Hematopoietic multipotent progenitor cell treated with erythropoietin and hydrocortisone succinate and interleukin-3 and kit ligand, for 15 days (in vitro differentiated cells): ENCODE results near the gene EXOC3.
"Not testable (repeated sequence)": the region's sequence is repeated elsewhere in the genome, so short reads cannot be mapped to it uniquely, and the experiment has no call there.

Experiments used
- DNase-seq: peaks from one replicate; pipeline ENCODE4 v3.0.0-alpha.2; 2015; ENCODE audit warnings: low spot score

Gene EXOC3

GRCh38 chr5:504326-505154 lies 61.6 kb downstream of the EXOC3 start:
- DNase-seq = no peak

DNA sequence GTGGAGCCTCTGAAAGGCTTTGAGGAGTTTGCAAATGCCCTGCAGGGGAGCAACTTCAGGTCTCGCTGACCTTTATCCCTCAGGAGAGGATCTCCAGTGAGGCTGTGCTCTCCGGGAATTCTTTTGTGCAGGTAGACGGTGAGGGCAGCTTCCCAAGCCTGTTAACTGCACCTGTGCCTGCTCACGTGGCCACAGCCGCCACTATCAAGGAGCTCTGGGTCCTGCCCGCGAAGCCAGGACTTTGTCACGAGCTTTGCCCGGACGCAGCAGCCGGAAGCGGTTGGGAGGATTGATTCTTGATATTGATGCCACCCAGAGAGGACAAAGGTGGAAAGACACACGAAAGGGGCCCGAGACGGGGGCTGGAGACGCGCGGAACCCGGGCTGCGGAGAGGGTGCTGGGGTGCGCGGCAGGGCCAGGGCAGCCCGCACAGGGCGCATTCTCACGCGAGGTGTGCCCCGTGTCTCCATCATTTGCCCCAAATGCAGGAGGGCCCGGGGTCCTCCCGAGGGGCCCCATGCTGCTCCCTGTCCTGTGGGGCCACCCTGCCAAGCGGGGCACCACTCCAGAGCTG lies 63.1 kb downstream of the EXOC3 start:
- DNase-seq = no peak

- DNase-seq = not testable (repeated sequence)
Observed at GRCh38 chr5:507986-508575, 65.1 kb downstream of the EXOC3 start.

GRCh38 chr5:509611-510185 lies 66.7 kb downstream of the EXOC3 start:
- DNase-seq = no peak

DNA sequence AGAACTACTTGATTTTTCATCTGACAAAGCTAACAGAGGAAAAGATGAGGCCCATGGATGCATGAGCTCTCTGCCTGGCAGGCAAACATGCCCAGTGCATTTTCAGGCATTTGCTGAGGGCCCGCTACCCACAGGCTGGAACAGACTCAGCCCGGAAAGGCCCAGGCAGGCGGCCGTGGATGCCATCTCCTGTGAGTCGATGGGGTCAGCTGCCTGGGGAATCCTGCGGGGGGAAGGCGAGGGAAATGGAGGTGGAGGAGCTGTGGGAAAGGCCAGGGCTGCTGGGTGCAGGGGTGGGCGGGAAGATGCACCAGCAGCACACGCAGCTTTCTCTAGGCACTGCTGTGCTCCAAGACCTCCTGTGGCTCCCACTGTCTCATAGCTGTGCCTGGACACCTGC lies 67.5 kb downstream of the EXOC3 start:
- DNase-seq = no peak

- DNase-seq = no peak
Observed at GRCh38 chr5:511476-511875, 68.5 kb downstream of the EXOC3 start.

- DNase-seq = no peak
Observed at GRCh38 chr5:513216-514100, 70.5 kb downstream of the EXOC3 start.

GRCh38 chr5:514101-514485 lies 71.1 kb downstream of the EXOC3 start:
- DNase-seq = no peak

DNA sequence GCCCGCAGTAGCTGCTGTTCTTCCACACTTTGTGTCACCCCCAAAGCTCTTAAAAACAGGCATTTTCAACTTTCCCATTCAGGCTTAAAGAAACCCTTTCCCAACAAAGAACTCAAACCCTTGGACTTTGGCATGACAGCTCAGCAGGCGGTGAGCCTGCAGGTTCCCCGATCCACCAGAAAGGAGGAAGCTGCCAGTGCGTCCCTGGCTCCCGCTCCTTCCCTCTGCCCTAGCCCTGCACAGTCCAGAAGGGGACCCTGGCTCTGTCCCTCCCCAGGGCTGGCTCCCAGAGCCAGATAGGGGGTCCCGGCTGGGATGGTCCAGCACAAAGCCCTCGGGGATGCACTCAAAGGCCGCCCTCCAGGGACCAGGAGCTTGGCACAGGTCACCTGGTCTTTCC lies 71.7 kb downstream of the EXOC3 start:
- no peak for DNase-seq

DNA sequence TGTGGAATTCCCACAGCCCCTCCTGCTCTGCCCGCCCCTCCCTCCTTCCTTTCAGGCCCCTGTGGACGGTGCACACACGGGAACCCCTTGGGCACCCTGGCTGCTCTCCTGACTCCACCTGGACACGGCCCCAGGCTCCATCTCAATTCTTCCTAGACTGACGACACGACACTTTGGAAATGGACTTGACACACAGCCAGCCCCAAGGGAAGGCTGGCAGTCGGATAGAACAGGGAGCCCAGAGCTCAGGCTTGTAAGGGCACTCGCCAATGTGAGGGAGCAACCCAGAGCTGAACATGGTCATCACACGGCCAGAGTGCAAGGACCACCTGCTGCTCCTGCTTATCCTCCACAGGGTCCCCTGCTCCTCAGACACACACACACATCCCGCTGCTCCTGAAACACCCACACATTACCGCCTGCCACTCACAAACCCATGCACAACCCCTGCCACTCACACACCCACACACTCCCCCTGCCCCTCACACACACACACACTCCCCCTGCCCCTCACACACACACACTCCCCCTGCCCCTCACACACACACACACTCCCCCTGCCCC lies 72.4 kb downstream of the EXOC3 start:
- no peak for DNase-seq

- DNase-seq = no peak
Observed at GRCh38 chr5:516338-516925, 73.5 kb downstream of the EXOC3 start.
